Ovary (tissue), 9 donors: Measurements from ENCODE around the gene MTA1. TPM values are rescaled to one million over a fixed set of nuclear protein-coding genes. Genes with fewer than 3 reads are reported as not detected.

Experiments
- DNase-seq, 5 donors: peaks; one replicate each; pipeline ENCODE4 v3.0.0-alpha.2; 2019 to 2020
- H3K27ac ChIP-seq, 2 donors: fragments of 200-600 bp; one replicate each; pipeline versions ENCODE4 v1.5.1 to v1.8.0; 2019 to 2022
- H3K27me3 ChIP-seq: fragments of 200-600 bp; one replicate; pipeline ENCODE4 v1.8.0; 2022
- H3K36me3 ChIP-seq: fragments of 200-600 bp; sonication (generic); one replicate; pipeline ENCODE4 v1.5.1; 2019
- H3K4me1 ChIP-seq: one replicate; pipeline ENCODE4 v1.8.1; 2013; ENCODE audit warnings: mild to moderate bottlenecking, moderate library complexity; ENCODE audit not compliant: insufficient read depth
- H3K4me3 ChIP-seq: fragments of 200-600 bp; sonication (generic); one replicate; pipeline ENCODE4 v1.5.1; 2017
- H3K9me3 ChIP-seq, 2 donors: fragments of 200-600 bp in 1 of 2; sonication (generic) in 1 of 2; one replicate each; pipeline versions ENCODE4 v1.5.1 to v1.8.1; 2013 to 2019; ENCODE audit warnings: mild to moderate bottlenecking in 1 of 2, moderate library complexity in 1 of 2
- EP300 ChIP-seq: sonication (generic); formaldehyde crosslinking; IDR thresholded peaks from one replicate; pipeline ENCODE4 v1.6.1; 2017; ENCODE audit warnings: antibody characterized with exemption
- POLR2A ChIP-seq: fragments of 450-650 bp; IDR thresholded peaks from one replicate; pipeline ENCODE4 v1.6.1; 2017; ENCODE audit warnings: antibody characterized with exemption, mild to moderate bottlenecking, moderate library complexity
- WGBS, 3 donors: extraction: QIAGEN DNeasy Blood & Tissue Kit in 1 of 3; methylation state at CpG; one replicate each; pipeline versions ENCODE4 v1.1.5 to v1.1.7; 2013 to 2017; 5-methylcytosine and 5-hydroxymethylcytosine counted together
- intact Hi-C, 4 donors: fragments of 100-400 bp; cut with DNase I; formaldehyde crosslinking; loops; one replicate each; pipeline versions ENCODE4 v1.11.0 to v1.15.1; 2022 to 2023
- polyA plus RNA-seq, 2 donors: library from polyadenylated mRNA; stranded (reverse); fragments of 200-250 nt in 1 of 2; fragments of 350-450 nt in 1 of 2; fragmentation: Illumina TruSeq in 1 of 2; extraction: RNeasy Lipid Tissue Mini Kit (QIAGEN cat#74804) in 1 of 2; gene quantifications; one replicate each; pipeline ENCODE4 v1.2.3, GENCODE V29; 2013 to 2014
- total RNA-seq, 7 donors: library from RNA; depleted of rRNA in 2 of 7; stranded (reverse); fragments of >200 nt in 2 of 7; fragmentation: NEBNext Ultra II Directional in 3 of 7; extraction: Animal tissue kit (Norgen Biotek cat#: 25700) in 3 of 7; gene quantifications; one replicate each; pipeline versions ENCODE4 v1.1.0 to v1.2.4, GENCODE V29; 2016 to 2023
- TF ChIP-seq, protein P1 (sequence below), 3 donors: fragments of 450-650 bp in 2 of 3; fragments of 200-600 bp in 1 of 3; IDR thresholded peaks; one replicate each; pipeline versions ENCODE4 v1.5.1 to v1.8.0; 2016 to 2022; ENCODE audit warnings: antibody characterized with exemption in 3 of 3, mild to moderate bottlenecking in 1 of 3
- donor health status: DM: no; HTN: no; CAD: no; lungs with moderate emphysema.
- donor health status: DM: no; HTN: no; CAD: no.
- donor health status: Bipolar disorder and iron deficiency.
- donor health status: DM: yes; HTN: yes; CAD: no.
- donor health status: DM: no; HTN: no; CAD: no.
- donor health status: DM: yes; HTN: yes; CAD: no.

The MTA1 gene
- total and polyA plus RNA-seq, 9 donors = 23.0 to 128 (median 104) TPM

DNA sequence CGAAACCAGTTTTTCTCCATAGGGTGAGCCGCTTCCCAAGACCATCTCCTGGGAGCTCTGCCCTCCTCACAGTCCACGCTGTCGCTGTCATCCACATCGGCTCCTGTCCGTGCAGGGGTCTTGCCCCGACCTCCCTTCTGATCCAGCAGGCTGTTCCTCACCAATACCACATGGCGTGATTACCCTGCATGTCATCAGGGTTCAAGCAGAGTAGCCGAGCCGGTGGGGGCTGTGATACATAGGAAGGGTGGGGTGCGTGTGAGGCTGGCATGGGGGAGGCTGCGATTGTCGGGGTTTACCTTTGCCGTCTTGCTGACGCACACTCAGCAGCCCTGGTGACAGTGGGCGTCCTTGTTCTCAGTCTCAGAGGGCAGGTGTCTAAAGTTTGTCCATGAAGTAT lies 88.4 kb downstream of the MTA1 start:
- Histone ChIP-seq H3K36me3 (no peaks in the 10 kb centered on the region), H3K4me3 (no peak overlapping the region), H3K9me3 (no peaks in the 10 kb centered on the region), H3K4me1 (no peaks in the 10 kb centered on the region), H3K27me3 (no peaks in the 10 kb centered on the region), H3K27ac (no peak overlapping the region)
- intact Hi-C loops = no loop called here
- 78 to 86% (median 80%) methylated on average over 16 of the region's 16 CpGs for WGBS, 3 donors
- TF ChIP-seq, protein P1, sequence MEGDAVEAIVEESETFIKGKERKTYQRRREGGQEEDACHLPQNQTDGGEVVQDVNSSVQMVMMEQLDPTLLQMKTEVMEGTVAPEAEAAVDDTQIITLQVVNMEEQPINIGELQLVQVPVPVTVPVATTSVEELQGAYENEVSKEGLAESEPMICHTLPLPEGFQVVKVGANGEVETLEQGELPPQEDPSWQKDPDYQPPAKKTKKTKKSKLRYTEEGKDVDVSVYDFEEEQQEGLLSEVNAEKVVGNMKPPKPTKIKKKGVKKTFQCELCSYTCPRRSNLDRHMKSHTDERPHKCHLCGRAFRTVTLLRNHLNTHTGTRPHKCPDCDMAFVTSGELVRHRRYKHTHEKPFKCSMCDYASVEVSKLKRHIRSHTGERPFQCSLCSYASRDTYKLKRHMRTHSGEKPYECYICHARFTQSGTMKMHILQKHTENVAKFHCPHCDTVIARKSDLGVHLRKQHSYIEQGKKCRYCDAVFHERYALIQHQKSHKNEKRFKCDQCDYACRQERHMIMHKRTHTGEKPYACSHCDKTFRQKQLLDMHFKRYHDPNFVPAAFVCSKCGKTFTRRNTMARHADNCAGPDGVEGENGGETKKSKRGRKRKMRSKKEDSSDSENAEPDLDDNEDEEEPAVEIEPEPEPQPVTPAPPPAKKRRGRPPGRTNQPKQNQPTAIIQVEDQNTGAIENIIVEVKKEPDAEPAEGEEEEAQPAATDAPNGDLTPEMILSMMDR (IDR thresholded peaks at IDR 0.05) = no peak
- no peak for TF ChIP-seq POLR2A
- no peak for TF ChIP-seq EP300
- DNase-seq = no peak

DNA sequence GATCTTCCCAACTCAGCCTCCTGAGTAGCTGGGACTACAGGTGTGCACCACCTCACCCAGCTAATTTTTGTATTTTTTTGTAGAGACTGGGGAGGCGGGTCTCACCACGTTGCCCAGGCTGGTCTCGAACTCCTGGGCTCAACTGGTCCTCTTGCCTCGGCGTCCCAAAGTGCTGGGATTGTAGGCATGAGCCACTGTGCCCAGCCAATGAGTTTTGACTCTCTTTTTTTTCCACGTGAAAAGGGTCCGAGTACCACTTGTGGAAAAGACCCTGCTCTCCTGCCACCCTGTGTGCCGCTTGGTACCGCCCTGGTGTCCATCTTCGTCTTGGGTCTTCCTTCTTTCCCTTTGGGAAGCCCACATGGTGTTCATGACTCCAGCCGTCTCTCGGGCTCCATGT lies 89.0 kb downstream of the MTA1 start:
- Histone ChIP-seq H3K9me3 (no peaks in the 10 kb centered on the region), H3K36me3 (no peaks in the 10 kb centered on the region), H3K4me1 (no peaks in the 10 kb centered on the region), H3K4me3 (no peak overlapping the region), H3K27ac (no peak overlapping the region), H3K27me3 (no peaks in the 10 kb centered on the region)
- DNase-seq = no peak
- intact Hi-C loops = no loop called here
- TF ChIP-seq EP300 = no peak
- TF ChIP-seq, protein P1 (IDR thresholded peaks at IDR 0.05) = no peak
- no peak for TF ChIP-seq POLR2A
- WGBS, 3 donors = 84 to 88% (median 87%) methylated on average over 12 of the region's 12 CpGs

- Histone ChIP-seq H3K36me3 (no peaks in the 10 kb centered on the region), H3K4me1 (no peaks in the 10 kb centered on the region), H3K9me3 (no peaks in the 10 kb centered on the region), H3K27ac (no peak overlapping the region), H3K27me3 (no peaks in the 10 kb centered on the region), H3K4me3 (no peak overlapping the region)
- 41 to 49% (median 45%) methylated on average over 5 of the region's 5 CpGs for WGBS, 3 donors
- TF ChIP-seq POLR2A (no peak), EP300 (no peak)
- TF ChIP-seq, protein P1 (IDR thresholded peaks at IDR 0.05) = no peak
- intact Hi-C loops = no loop called here
- no peak for DNase-seq
Observed at GRCh38 chr14:105517096-105517495, 97.5 kb downstream of the MTA1 start.

- WGBS, 3 donors = 65 to 69% (median 68%) methylated on average over 14 of the region's 14 CpGs
- no peak for DNase-seq
- Histone ChIP-seq H3K9me3 (no peaks in the 10 kb centered on the region), H3K27me3 (no peaks in the 10 kb centered on the region), H3K36me3 (no peaks in the 10 kb centered on the region), H3K4me3 (no peak overlapping the region), H3K4me1 (no peaks in the 10 kb centered on the region), H3K27ac (no peak overlapping the region)
- intact Hi-C loops = loop anchor here in 2 of 4 donors (10.0 kb wide), 2 partner anchors 145 to 155 kb away; no protein-coding TSS in a partner anchor
- TF ChIP-seq POLR2A (no peak), EP300 (no peak)
- TF ChIP-seq, protein P1 (IDR thresholded peaks at IDR 0.05) = no peak
Observed at GRCh38 chr14:105519946-105520698, 100.5 kb downstream of the MTA1 start.

Other genes with a start within 250 kb of the MTA1 start
- gene NUDT14, start 238.5 kb upstream of the MTA1 start, total RNA-seq = 10 to 100 TPM in 6 of 7 donors, 1 to 10 TPM in 1; 3.7 to 22.5 (median 12.2) TPM
- 10 to 100 TPM in 1 of 2 donors, under 1 TPM in 1; 0.68 to 10.9 TPM for gene NUDT14, start 238.5 kb upstream of the MTA1 start, polyA plus RNA-seq
- 10 to 100 TPM; 19.3 to 40.1 (median 34.4) TPM for gene BTBD6, start 171.3 kb upstream of the MTA1 start, total RNA-seq
- gene BTBD6, start 171.3 kb upstream of the MTA1 start, polyA plus RNA-seq = 10 to 100 TPM; 16.6 to 39.2 TPM
- gene BRF1, start 118.8 kb upstream of the MTA1 start, total RNA-seq = 10 to 100 TPM; 33.3 to 47.3 (median 38.5) TPM
- 10 to 100 TPM; 20.4 to 23.9 TPM for gene BRF1, start 118.8 kb upstream of the MTA1 start, polyA plus RNA-seq
- gene PACS2, start 105.1 kb upstream of the MTA1 start, total RNA-seq = 10 to 100 TPM; 41.4 to 91.9 (median 60.7) TPM
- gene PACS2, start 105.1 kb upstream of the MTA1 start, polyA plus RNA-seq = 10 to 100 TPM; 21.2 to 55.9 TPM
- gene TEX22, start 21.3 kb upstream of the MTA1 start, total RNA-seq = 1 to 10 TPM in 5 of 7 donors, under 1 TPM in 2; 0.11 to 5.1 (median 2.5) TPM
- under 1 TPM in 1 of 2 donors, not detected in 1; 0.59 TPM for gene TEX22, start 21.3 kb upstream of the MTA1 start, polyA plus RNA-seq
- gene CRIP2, start 55.0 kb downstream of the MTA1 start, total RNA-seq = 100 to 1,000 TPM in 1 of 7 donors, 10 to 100 TPM in 6; 21.3 to 242 (median 47.8) TPM
- 10 to 100 TPM in 1 of 2 donors, under 1 TPM in 1; 0.35 to 95.1 TPM for gene CRIP2, start 55.0 kb downstream of the MTA1 start, polyA plus RNA-seq
- 10 to 100 TPM in 5 of 7 donors, 1 to 10 TPM in 2; 3.2 to 72.8 (median 26.4) TPM for gene CRIP1, start 67.1 kb downstream of the MTA1 start, total RNA-seq
- gene CRIP1, start 67.1 kb downstream of the MTA1 start, polyA plus RNA-seq = 100 to 1,000 TPM in 1 of 2 donors, 1 to 10 TPM in 1; 7.2 to 116 TPM
- gene TEDC1, start 71.4 kb downstream of the MTA1 start, total RNA-seq = 1 to 10 TPM; 2.6 to 8.2 (median 3.8) TPM
- 1 to 10 TPM in 1 of 2 donors, not detected in 1; 5.3 TPM for gene TEDC1, start 71.4 kb downstream of the MTA1 start, polyA plus RNA-seq
- gene TMEM121, start 106.8 kb downstream of the MTA1 start, total RNA-seq = 1 to 10 TPM; 3.3 to 9.0 (median 4.4) TPM
- gene TMEM121, start 106.8 kb downstream of the MTA1 start, polyA plus RNA-seq = 1 to 10 TPM in 1 of 2 donors, not detected in 1; 3.8 TPM